ENCODE results near the gene GNAI1.

Gene GNAI1

DNA sequence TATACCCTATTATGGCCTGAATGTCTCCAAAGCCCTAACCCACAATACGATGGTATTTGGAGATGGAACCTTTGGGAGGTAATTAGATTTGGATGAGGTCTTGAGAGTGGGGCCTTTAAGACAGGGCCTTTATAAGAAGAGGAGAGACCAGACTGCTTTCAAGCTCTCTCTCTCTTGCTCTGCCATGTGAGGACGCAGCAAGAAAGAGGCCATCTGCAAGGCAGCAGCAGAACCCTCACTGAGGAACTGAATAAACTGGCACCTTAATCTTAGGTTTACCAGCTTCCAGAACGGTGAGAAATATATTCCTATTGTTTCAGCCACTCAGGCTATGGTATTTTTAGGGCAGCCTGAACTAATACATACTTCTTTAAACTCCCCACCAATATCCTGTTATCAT, 2.0 kb upstream of the GNAI1 start:
- no peak for DNase-seq (ENCODE audit: low spot score)
- Histone ChIP-seq H3K23ac (ENCODE audit: low read depth, low read length, poor library complexity) (no peak overlapping the region), H3K4me2 (ENCODE audit: insufficient read depth, low read length, poor library complexity, severe bottlenecking) (no peak overlapping the region), H3K4me1 (ENCODE audit: control insufficient read depth in 2 of 2, insufficient read depth in 1 of 2, low read depth in 1 of 2, low read length in 2 of 2) (peaks cover 6 to 12% of the 10 kb centered on the region in 2 donors), H3K4me3 (ENCODE audit: low read length in 2 of 2) (no peak overlapping the region), H2AK5ac (ENCODE audit: low read depth, low read length) (no peak overlapping the region), H2BK12ac (ENCODE audit: low read length) (no peak overlapping the region), H2BK120ac (ENCODE audit: low read depth, low read length) (no peak overlapping the region), H3K9me3 (replicated peaks in 1 of 2; ENCODE audit: control insufficient read depth in 2 of 2, insufficient read depth in 1 of 2, low read depth in 1 of 2, low read length in 2 of 2) (peaks cover 0 to 2% of the 10 kb centered on the region in 2 donors), H3K27me3 (ENCODE audit: control insufficient read depth in 3 of 3, insufficient read depth in 3 of 3, low read depth in 1 of 3, low read length in 3 of 3) (peaks cover 0 to 45% (median 0%) of the 10 kb centered on the region in 3 experiments), H3K27ac (replicated peaks; ENCODE audit: low read length) (no peak overlapping the region), H3K79me1 (ENCODE audit: low read depth, low read length) (no peaks in the 10 kb centered on the region), H3K9ac (ENCODE audit: low read depth, low read length, poor library complexity) (no peak overlapping the region), H3K18ac (ENCODE audit: low read length) (no peak overlapping the region), H2AFZ (ENCODE audit: low read length) (no peak overlapping the region), H2BK15ac (ENCODE audit: low read length) (no peak overlapping the region), H4K91ac (ENCODE audit: low read depth, low read length, poor library complexity) (no peak overlapping the region), H2BK5ac (ENCODE audit: low read length) (no peak overlapping the region), H4K8ac (ENCODE audit: low read depth, low read length) (no peak overlapping the region), H3K4ac (ENCODE audit: low read length) (no peak overlapping the region), H3K36me3 (replicated peaks in 1 of 2; ENCODE audit: control insufficient read depth in 2 of 2, insufficient read depth in 2 of 2, low read length in 2 of 2) (no peaks in the 10 kb centered on the region), H3K14ac (ENCODE audit: low read length) (no peak overlapping the region)
- WGBS, 2 donors (ENCODE audit: extremely low coverage in 2 of 2, insufficient read length in 2 of 2, insufficient replicate concordance in 1 of 2): no CpG with 5 or more reads among the region's 3 CpGs

DNA sequence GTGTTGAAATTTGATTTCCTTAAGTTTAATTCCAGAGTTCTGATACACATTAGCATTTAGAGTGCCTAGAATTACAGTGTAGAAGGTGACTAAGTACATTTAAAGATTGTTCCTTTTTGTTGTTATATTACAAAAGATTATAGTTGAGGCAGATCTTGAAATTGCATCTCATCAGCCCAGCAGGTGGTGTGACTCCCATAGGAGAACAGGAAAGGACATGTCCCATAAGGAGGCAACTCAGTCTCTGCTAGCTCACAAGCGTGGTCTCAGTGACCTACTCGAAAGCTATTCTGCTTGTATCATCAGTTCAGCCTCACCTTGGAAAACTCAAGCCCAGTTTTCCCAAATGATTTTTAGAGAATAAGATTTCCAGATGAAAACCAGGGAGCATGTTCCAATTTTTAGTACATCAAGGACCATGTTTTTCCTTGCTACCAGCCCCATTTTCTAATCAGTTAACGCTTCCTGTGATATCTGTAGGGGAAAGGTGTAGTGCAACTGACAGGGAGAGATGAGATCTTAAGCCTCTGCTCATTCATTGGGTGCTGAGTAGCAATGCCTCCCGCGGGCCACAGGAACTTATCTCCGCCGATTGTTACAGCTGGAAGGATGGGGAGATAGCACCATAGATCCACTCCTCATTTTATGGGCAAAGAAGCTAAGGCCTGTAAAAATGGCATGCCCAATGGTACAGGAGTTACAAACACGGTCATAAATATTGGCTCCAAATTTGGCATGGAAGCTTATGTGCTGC, 1.1 kb upstream of the GNAI1 start:
- Histone ChIP-seq H3K27ac (replicated peaks; ENCODE audit: low read length) (no peak overlapping the region), H3K4me2 (ENCODE audit: insufficient read depth, low read length, poor library complexity, severe bottlenecking) (peak overlapping the region; percentile 2), H2BK5ac (ENCODE audit: low read length) (no peak overlapping the region)

DNA sequence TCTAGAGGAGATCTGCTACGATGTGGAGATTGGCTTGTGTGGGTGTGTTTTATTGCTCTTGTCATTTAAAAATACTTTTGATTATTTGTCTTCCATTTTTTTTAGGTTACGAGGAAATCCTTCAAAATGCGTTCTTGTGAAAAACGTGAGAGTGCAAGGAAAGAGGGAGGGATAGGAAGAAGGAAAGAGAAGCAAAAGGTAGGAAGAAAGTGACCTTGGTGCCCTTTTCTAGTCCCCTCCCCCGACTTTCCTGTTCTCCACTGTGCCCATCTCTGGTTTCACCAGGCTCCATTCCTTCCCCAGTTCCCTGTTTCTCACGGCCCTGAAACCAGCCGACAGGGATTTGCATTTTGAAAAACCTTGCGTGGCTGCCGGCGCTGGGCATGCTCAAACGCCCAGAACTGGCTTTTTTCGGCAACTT, 506 bp upstream of the GNAI1 start:
- no peak overlapping the region for H3K4ac ChIP-seq (ENCODE audit: low read length)
- DNase-seq (ENCODE audit: low spot score): no peak
- H2AFZ ChIP-seq (ENCODE audit: low read length): peak overlapping the region; percentile 100
- peak overlapping the region; percentile 78 for H3K4me2 ChIP-seq (ENCODE audit: insufficient read depth, low read length, poor library complexity, severe bottlenecking)
- no peak overlapping the region for H4K91ac ChIP-seq (ENCODE audit: low read depth, low read length, poor library complexity)
- H2BK120ac ChIP-seq (ENCODE audit: low read depth, low read length): no peak overlapping the region
- no peak overlapping the region for H4K8ac ChIP-seq (ENCODE audit: low read depth, low read length)
- no CpG with 5 or more reads among the region's 12 CpGs for WGBS, 2 donors (ENCODE audit: extremely low coverage in 2 of 2, insufficient read length in 2 of 2, insufficient replicate concordance in 1 of 2)
- peak overlapping the region; percentile 67 for H3K14ac ChIP-seq (ENCODE audit: low read length)
- peaks cover 0 to 38% (median 0%) of the 10 kb centered on the region in 3 experiments for H3K27me3 ChIP-seq (ENCODE audit: control insufficient read depth in 3 of 3, insufficient read depth in 3 of 3, low read depth in 1 of 3, low read length in 3 of 3)
- no peak overlapping the region for H2BK5ac ChIP-seq (ENCODE audit: low read length)
- no peaks in the 10 kb centered on the region for H3K36me3 ChIP-seq (replicated peaks in 1 of 2; ENCODE audit: control insufficient read depth in 2 of 2, insufficient read depth in 2 of 2, low read length in 2 of 2)
- peaks cover 0 to 3% of the 10 kb centered on the region in 2 donors for H3K9me3 ChIP-seq (replicated peaks in 1 of 2; ENCODE audit: control insufficient read depth in 2 of 2, insufficient read depth in 1 of 2, low read depth in 1 of 2, low read length in 2 of 2)
- H2BK15ac ChIP-seq (ENCODE audit: low read length): no peak overlapping the region
- H3K27ac ChIP-seq (replicated peaks; ENCODE audit: low read length): no peak overlapping the region
- H3K4me3 ChIP-seq (ENCODE audit: low read length in 2 of 2): peak overlapping the region; percentile 79 to 90
- no peak overlapping the region for H2BK12ac ChIP-seq (ENCODE audit: low read length)
- no peak overlapping the region for H3K23ac ChIP-seq (ENCODE audit: low read depth, low read length, poor library complexity)
- H2AK5ac ChIP-seq (ENCODE audit: low read depth, low read length): no peak overlapping the region
- H3K18ac ChIP-seq (ENCODE audit: low read length): peak overlapping the region; percentile 94
- H3K79me1 ChIP-seq (ENCODE audit: low read depth, low read length): no peaks in the 10 kb centered on the region
- peaks cover 4 to 9% of the 10 kb centered on the region in 2 donors for H3K4me1 ChIP-seq (ENCODE audit: control insufficient read depth in 2 of 2, insufficient read depth in 1 of 2, low read depth in 1 of 2, low read length in 2 of 2)
- peak overlapping the region; percentile 12 for H3K9ac ChIP-seq (ENCODE audit: low read depth, low read length, poor library complexity)

More for the DNA sequence above, 1.1 kb upstream of the GNAI1 start:
- no peak overlapping the region for H2BK15ac ChIP-seq (ENCODE audit: low read length)
- no peak overlapping the region for H3K23ac ChIP-seq (ENCODE audit: low read depth, low read length, poor library complexity)
- no peak overlapping the region for H3K14ac ChIP-seq (ENCODE audit: low read length)
- no peak overlapping the region for H2BK120ac ChIP-seq (ENCODE audit: low read depth, low read length)
- no peak for DNase-seq (ENCODE audit: low spot score)
- no peak overlapping the region for H2AK5ac ChIP-seq (ENCODE audit: low read depth, low read length)
- H3K36me3 ChIP-seq (replicated peaks in 1 of 2; ENCODE audit: control insufficient read depth in 2 of 2, insufficient read depth in 2 of 2, low read length in 2 of 2): no peaks in the 10 kb centered on the region
- peaks cover 0 to 3% of the 10 kb centered on the region in 2 donors for H3K9me3 ChIP-seq (replicated peaks in 1 of 2; ENCODE audit: control insufficient read depth in 2 of 2, insufficient read depth in 1 of 2, low read depth in 1 of 2, low read length in 2 of 2)
- H3K79me1 ChIP-seq (ENCODE audit: low read depth, low read length): no peaks in the 10 kb centered on the region
- WGBS, 2 donors (ENCODE audit: extremely low coverage in 2 of 2, insufficient read length in 2 of 2, insufficient replicate concordance in 1 of 2): no CpG with 5 or more reads among the region's 8 CpGs
- H3K4me1 ChIP-seq (ENCODE audit: control insufficient read depth in 2 of 2, insufficient read depth in 1 of 2, low read depth in 1 of 2, low read length in 2 of 2): peaks cover 4 to 7% of the 10 kb centered on the region in 2 donors
- H3K18ac ChIP-seq (ENCODE audit: low read length): no peak overlapping the region
- peaks cover 0 to 44% (median 0%) of the 10 kb centered on the region in 3 experiments for H3K27me3 ChIP-seq (ENCODE audit: control insufficient read depth in 3 of 3, insufficient read depth in 3 of 3, low read depth in 1 of 3, low read length in 3 of 3)
- H3K4me3 ChIP-seq (ENCODE audit: low read length in 2 of 2): no peak overlapping the region
- peak overlapping the region; percentile 100 for H2AFZ ChIP-seq (ENCODE audit: low read length)
- no peak overlapping the region for H3K4ac ChIP-seq (ENCODE audit: low read length)
- no peak overlapping the region for H3K9ac ChIP-seq (ENCODE audit: low read depth, low read length, poor library complexity)
- no peak overlapping the region for H2BK12ac ChIP-seq (ENCODE audit: low read length)
- no peak overlapping the region for H4K8ac ChIP-seq (ENCODE audit: low read depth, low read length)
- no peak overlapping the region for H4K91ac ChIP-seq (ENCODE audit: low read depth, low read length, poor library complexity)

DNA sequence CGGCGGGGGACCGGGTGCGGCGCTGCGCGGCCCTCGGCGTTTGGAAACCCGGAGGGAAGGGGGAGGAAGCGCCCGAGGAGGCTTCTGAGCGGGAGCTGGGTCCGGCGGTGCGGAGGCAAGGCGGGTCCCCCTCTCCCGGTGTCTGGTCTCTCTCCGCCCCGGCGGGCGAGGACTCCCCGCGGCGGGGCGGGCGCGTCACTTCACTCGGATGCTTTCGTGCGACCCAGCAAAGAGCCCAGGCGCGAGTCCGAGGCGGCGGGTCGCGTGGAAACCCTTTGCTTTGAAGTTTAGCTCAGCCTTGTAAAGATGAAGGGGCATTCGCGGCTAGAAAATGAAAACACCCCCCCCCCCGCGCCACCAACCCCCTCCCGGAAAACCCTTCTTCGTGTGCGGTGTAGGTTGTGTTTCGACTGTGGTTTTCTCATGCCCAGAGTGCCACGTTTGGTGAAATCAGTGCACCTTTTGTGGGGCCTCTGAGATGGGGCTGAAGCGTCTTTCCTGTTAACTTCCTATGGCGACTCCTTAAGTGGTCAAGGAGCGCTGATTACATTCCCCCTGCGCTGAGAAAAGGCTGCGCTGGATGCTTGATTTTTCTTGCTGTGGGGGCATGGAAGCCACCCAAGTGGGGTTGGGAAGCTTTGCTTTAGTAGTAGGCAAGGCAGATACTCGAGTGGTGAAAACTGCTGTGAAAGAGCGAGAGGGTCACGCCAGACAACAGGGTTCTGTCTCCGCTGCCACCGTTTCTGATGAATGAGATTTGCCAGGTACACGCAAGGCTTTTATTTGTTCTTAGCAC, 876 bp downstream of the GNAI1 start:
- H3K4me1 ChIP-seq (ENCODE audit: control insufficient read depth in 2 of 2, insufficient read depth in 1 of 2, low read depth in 1 of 2, low read length in 2 of 2): peaks cover 4 to 9% of the 10 kb centered on the region in 2 donors
- H4K91ac ChIP-seq (ENCODE audit: low read depth, low read length, poor library complexity): no peak overlapping the region
- peaks cover 0 to 3% of the 10 kb centered on the region in 2 donors for H3K9me3 ChIP-seq (replicated peaks in 1 of 2; ENCODE audit: control insufficient read depth in 2 of 2, insufficient read depth in 1 of 2, low read depth in 1 of 2, low read length in 2 of 2)
- no peak overlapping the region for H4K8ac ChIP-seq (ENCODE audit: low read depth, low read length)
- no CpG with 5 or more reads among the region's 58 CpGs for WGBS, 2 donors (ENCODE audit: extremely low coverage in 2 of 2, insufficient read length in 2 of 2, insufficient replicate concordance in 1 of 2)
- H3K23ac ChIP-seq (ENCODE audit: low read depth, low read length, poor library complexity): peak overlapping the region; percentile 93
- no peak overlapping the region for H3K14ac ChIP-seq (ENCODE audit: low read length)
- peak overlapping the region; percentile 56 for H2AK5ac ChIP-seq (ENCODE audit: low read depth, low read length)
- H2BK120ac ChIP-seq (ENCODE audit: low read depth, low read length): no peak overlapping the region
- H3K4ac ChIP-seq (ENCODE audit: low read length): no peak overlapping the region
- H3K36me3 ChIP-seq (replicated peaks in 1 of 2; ENCODE audit: control insufficient read depth in 2 of 2, insufficient read depth in 2 of 2, low read length in 2 of 2): no peaks in the 10 kb centered on the region
- peak overlapping the region; percentile 76 for H3K27ac ChIP-seq (replicated peaks; ENCODE audit: low read length)
- peak overlapping the region; percentile 90 to 97 for H3K4me3 ChIP-seq (ENCODE audit: low read length in 2 of 2)
- H3K79me1 ChIP-seq (ENCODE audit: low read depth, low read length): no peaks in the 10 kb centered on the region
- peak overlapping the region; percentile 100 for H2AFZ ChIP-seq (ENCODE audit: low read length)
- H2BK12ac ChIP-seq (ENCODE audit: low read length): no peak overlapping the region
- H2BK5ac ChIP-seq (ENCODE audit: low read length): peak overlapping the region; percentile 90
- H3K18ac ChIP-seq (ENCODE audit: low read length): peak overlapping the region; percentile 100
- peak overlapping the region; percentile 98 for H3K9ac ChIP-seq (ENCODE audit: low read depth, low read length, poor library complexity)
- peak overlapping the region; percentile 54 for H2BK15ac ChIP-seq (ENCODE audit: low read length)
- H3K27me3 ChIP-seq (ENCODE audit: control insufficient read depth in 3 of 3, insufficient read depth in 3 of 3, low read depth in 1 of 3, low read length in 3 of 3): peaks cover 0 to 34% (median 0%) of the 10 kb centered on the region in 3 experiments
- peak; percentile 29 for DNase-seq (ENCODE audit: low spot score)
- H3K4me2 ChIP-seq (ENCODE audit: insufficient read depth, low read length, poor library complexity, severe bottlenecking): peak overlapping the region; percentile 78
